ENCODE results near the gene TLCD2.
"Not testable (repeated sequence)": the region's sequence is repeated elsewhere in the genome, so short reads cannot be mapped to it uniquely, and the experiment has no call there.

TLCD2 gene

GRCh38 chr17:1709971-1710806 lies at the start of gene TLCD2:
TSS of gene TLCD2 (minus strand) at chr17:1710377. CDS start at chr17:1710242, 135 bp downstream.
- no peak for DNase-seq

- no peak for DNase-seq
Observed at GRCh38 chr17:1759529-1759928, 49.4 kb upstream of the TLCD2 start.

GRCh38 chr17:1758807-1759206 lies 48.6 kb upstream of the TLCD2 start:
- DNase-seq = no peak

GRCh38 chr17:1755827-1756262 lies 45.7 kb upstream of the TLCD2 start:
- no peak for DNase-seq

- DNase-seq = peak in 1 of 2 donors; percentile 33
Observed at GRCh38 chr17:1755252-1755826, 45.2 kb upstream of the TLCD2 start.

GRCh38 chr17:1754430-1755112 lies 44.4 kb upstream of the TLCD2 start:
- no peak for DNase-seq

- no peak for DNase-seq
Observed at GRCh38 chr17:1753767-1754429, 43.7 kb upstream of the TLCD2 start.

- no peak for DNase-seq
Observed at GRCh38 chr17:1752425-1753262, 42.5 kb upstream of the TLCD2 start.

GRCh38 chr17:1750628-1751027 lies 40.5 kb upstream of the TLCD2 start:
- no peak for DNase-seq

- no peak for DNase-seq
Observed at GRCh38 chr17:1746975-1747543, 36.9 kb upstream of the TLCD2 start.

- no peak for DNase-seq
Observed at GRCh38 chr17:1745513-1746020, 35.4 kb upstream of the TLCD2 start.

- DNase-seq = no peak
Observed at GRCh38 chr17:1744551-1745512, 34.7 kb upstream of the TLCD2 start.

- no peak for DNase-seq
Observed at GRCh38 chr17:1743088-1743439, 32.9 kb upstream of the TLCD2 start.

- no peak for DNase-seq
Observed at GRCh38 chr17:1742371-1743087, 32.4 kb upstream of the TLCD2 start, which contains the start of gene SERPINF2. TSS of gene SERPINF2 (plus strand) at chr17:1742871. CDS start at chr17:1744996, 2,125 bp downstream.

GRCh38 chr17:1741899-1742298 lies 31.7 kb upstream of the TLCD2 start:
- not testable (repeated sequence) for DNase-seq

GRCh38 chr17:1737531-1738291 lies 27.5 kb upstream of the TLCD2 start:
- no peak for DNase-seq

- no peak for DNase-seq
Observed at GRCh38 chr17:1736348-1737281, 26.4 kb upstream of the TLCD2 start.
